A673 (cell line): ENCODE data around the gene CARS2.

Source experiments
- EZH2 ChIP-seq: fragments of 200-600 bp; sonication (generic); IDR thresholded peaks from 2 replicates; pipeline ENCODE4 v1.6.1; 2017; ENCODE audit warnings: borderline replicate concordance, low read depth, mild to moderate bottlenecking, mixed read lengths, antibody characterized with exemption, low read length; ENCODE audit not compliant: poor library complexity, severe bottlenecking
- TF ChIP-seq, protein P1 (sequence below): fragments of 300-800, 200-600 bp; sonication (generic); conservative IDR thresholded peaks from 2 replicates; pipeline ENCODE4 v1.5.1; 2017; ENCODE audit warnings: low read depth, mild to moderate bottlenecking, antibody characterized with exemption, low read length, moderate library complexity, mixed read lengths

DNA sequence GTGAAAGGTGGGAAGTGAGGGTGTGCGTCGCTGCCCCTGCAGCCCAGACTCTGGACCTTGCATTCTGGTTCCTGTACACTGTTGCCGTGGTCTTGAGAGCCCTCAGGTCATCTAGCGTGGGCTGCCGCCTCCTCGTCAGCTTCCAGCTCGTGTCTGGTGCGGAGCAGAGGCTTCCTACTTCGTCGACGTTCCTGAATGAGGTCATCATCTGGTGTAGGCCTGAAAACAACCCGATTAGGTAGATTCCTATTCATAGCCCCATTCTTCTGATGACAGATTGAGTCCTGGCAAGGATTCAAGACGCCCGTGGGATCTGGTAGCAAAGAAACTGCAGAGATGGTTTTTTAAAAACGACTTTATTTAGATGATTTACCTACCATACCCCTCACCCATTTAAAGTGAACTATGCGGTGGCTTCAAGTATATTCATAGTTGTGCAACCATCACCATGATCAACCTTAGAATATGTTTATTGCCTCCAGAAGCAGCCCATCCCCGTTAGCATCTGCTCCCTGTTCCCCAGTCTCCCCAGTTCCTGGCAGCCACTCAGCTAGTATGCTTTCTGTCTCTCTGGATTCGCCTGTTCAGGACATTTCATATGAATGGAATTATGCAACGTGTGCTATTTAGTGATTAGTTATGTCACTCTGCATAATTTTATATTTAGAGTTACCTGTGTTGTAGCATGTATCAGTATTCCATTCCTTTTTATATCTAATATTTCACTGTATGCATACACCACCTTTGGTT is 76.8 kb downstream of the CARS2 start:
- TF ChIP-seq, protein P1, sequence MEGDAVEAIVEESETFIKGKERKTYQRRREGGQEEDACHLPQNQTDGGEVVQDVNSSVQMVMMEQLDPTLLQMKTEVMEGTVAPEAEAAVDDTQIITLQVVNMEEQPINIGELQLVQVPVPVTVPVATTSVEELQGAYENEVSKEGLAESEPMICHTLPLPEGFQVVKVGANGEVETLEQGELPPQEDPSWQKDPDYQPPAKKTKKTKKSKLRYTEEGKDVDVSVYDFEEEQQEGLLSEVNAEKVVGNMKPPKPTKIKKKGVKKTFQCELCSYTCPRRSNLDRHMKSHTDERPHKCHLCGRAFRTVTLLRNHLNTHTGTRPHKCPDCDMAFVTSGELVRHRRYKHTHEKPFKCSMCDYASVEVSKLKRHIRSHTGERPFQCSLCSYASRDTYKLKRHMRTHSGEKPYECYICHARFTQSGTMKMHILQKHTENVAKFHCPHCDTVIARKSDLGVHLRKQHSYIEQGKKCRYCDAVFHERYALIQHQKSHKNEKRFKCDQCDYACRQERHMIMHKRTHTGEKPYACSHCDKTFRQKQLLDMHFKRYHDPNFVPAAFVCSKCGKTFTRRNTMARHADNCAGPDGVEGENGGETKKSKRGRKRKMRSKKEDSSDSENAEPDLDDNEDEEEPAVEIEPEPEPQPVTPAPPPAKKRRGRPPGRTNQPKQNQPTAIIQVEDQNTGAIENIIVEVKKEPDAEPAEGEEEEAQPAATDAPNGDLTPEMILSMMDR = no peak
- TF ChIP-seq EZH2 = no peak
